Endothelial cell of umbilical vein (primary cell): Measurements from ENCODE around the gene SRRM5. TPM values are rescaled to one million over a fixed set of nuclear protein-coding genes. Genes with fewer than 3 reads are reported as not detected.

Source experiments
- BruUV-seq: library from RNA; stranded (reverse); fragments of 400-500 nt; replicated peaks from 2 replicates; lab custom pipeline; 2021; lab: Mats Ljungman, UMichigan
- CTCF ChIA-PET: fragments of 300-600, 350-600 bp; sonication (Branson Sonifier 250); formaldehyde crosslinking; loops from one replicate; lab custom pipeline; 2021; ENCODE audit warnings: antibody characterized with exemption, inconsistent platforms; lab: Charles Lee
- POLR2A ChIA-PET: fragments of 300-600, 350-600 bp; sonication (Branson Sonifier 250); formaldehyde crosslinking; loops from one replicate; lab custom pipeline; 2021; ENCODE audit warnings: antibody characterized with exemption, inconsistent platforms; lab: Charles Lee
- DNase-seq: peaks from one replicate; pipeline ENCODE4 v3.0.0-alpha.2; 2011; ENCODE audit warnings: low read depth, low spot score
- FAIRE-seq: peaks from 2 replicates; lab custom pipeline; 2011; peaks lifted over from hg19 to GRCh38; lab: Jason Lieb, UNC
- H2AFZ ChIP-seq: 2 replicates; pipeline ENCODE4 v1.6.0; 2012; ENCODE audit warnings: low read depth, low read length, control low read depth, inconsistent platforms
- H3K27ac ChIP-seq: 2 replicates; pipeline ENCODE4 v1.5.1; 2011; ENCODE audit warnings: low read depth, mild to moderate bottlenecking, control low read depth, low read length, moderate library complexity; ENCODE audit not compliant: insufficient read depth
- H3K27me3 ChIP-seq, 2 experiments: 2 replicates each; pipeline versions ENCODE4 v1.6.0 to v1.6.1; 2011; ENCODE audit warnings: low read length in 2 of 2, mixed read lengths in 1 of 2; ENCODE audit not compliant: control insufficient read depth in 2 of 2, insufficient read depth in 2 of 2
- H3K36me3 ChIP-seq, 2 experiments: 2 replicates in 1 of 2; 3 replicates in 1 of 2; pipeline ENCODE4 v1.5.1; 2011; ENCODE audit warnings: low read length in 2 of 2, mild to moderate bottlenecking in 1 of 2, moderate library complexity in 1 of 2; ENCODE audit not compliant: control insufficient read depth in 2 of 2, insufficient read depth in 2 of 2; ENCODE audit errors: extremely low read depth in 1 of 2
- H3K4me1 ChIP-seq: 3 replicates; pipeline ENCODE4 v1.5.1; 2011; ENCODE audit warnings: mild to moderate bottlenecking, low read length; ENCODE audit not compliant: control insufficient read depth, insufficient read depth; ENCODE audit errors: extremely low read depth
- H3K4me2 ChIP-seq: 2 replicates; pipeline ENCODE4 v1.6.1; 2011; ENCODE audit warnings: low read length, control low read depth, mixed read lengths; ENCODE audit not compliant: insufficient read depth
- H3K4me3 ChIP-seq, 3 experiments: fragments of 200-600 bp in 1 of 3; sonication (generic), shearing (Covaris generic) in 1 of 3; replicated peaks in 1 of 3; 2 replicates each; pipeline ENCODE4 v1.5.1; 2011 to 2016; ENCODE audit warnings: control low read depth in 3 of 3, low read length in 3 of 3, mild to moderate bottlenecking in 2 of 3, inconsistent platforms in 1 of 3, low read depth in 1 of 3, moderate library complexity in 1 of 3; ENCODE audit not compliant: insufficient read depth in 1 of 3
- H3K79me2 ChIP-seq: 2 replicates; pipeline ENCODE4 v1.6.0; 2012; ENCODE audit warnings: low read length, inconsistent platforms; ENCODE audit not compliant: control insufficient read depth, insufficient read depth
- H3K9ac ChIP-seq: replicated peaks from 2 replicates; pipeline ENCODE3; 2011; ENCODE audit warnings: low read length, control low read depth; ENCODE audit not compliant: insufficient read depth; ENCODE audit errors: extremely low read depth
- H3K9me1 ChIP-seq: replicated peaks from 3 replicates; pipeline ENCODE4 v1.6.0; 2011; ENCODE audit warnings: mild to moderate bottlenecking, low read length; ENCODE audit not compliant: control insufficient read depth, insufficient read depth; ENCODE audit errors: extremely low read depth
- H3K9me3 ChIP-seq: replicated peaks from 2 replicates; pipeline ENCODE4 v1.5.1; 2012; ENCODE audit warnings: low read length, inconsistent platforms; ENCODE audit not compliant: control insufficient read depth, insufficient read depth
- H4K20me1 ChIP-seq: replicated peaks from 2 replicates; pipeline ENCODE3; 2011; ENCODE audit warnings: mild to moderate bottlenecking, low read length; ENCODE audit not compliant: control insufficient read depth, insufficient read depth; ENCODE audit errors: extremely low read depth
- EZH2 ChIP-seq: IDR thresholded peaks from 2 replicates; pipeline ENCODE4 v1.6.1; 2012; ENCODE audit warnings: borderline replicate concordance, low read depth, mild to moderate bottlenecking, moderate library complexity, low read length, inconsistent platforms; ENCODE audit not compliant: severe bottlenecking
- FOS ChIP-seq: IDR thresholded peaks from 2 replicates; pipeline ENCODE4 v1.6.1; 2011; ENCODE audit warnings: mild to moderate bottlenecking, low read length, moderate library complexity, borderline replicate concordance; ENCODE audit not compliant: insufficient read depth
- GATA2 ChIP-seq: IDR thresholded peaks from 2 replicates; pipeline ENCODE4 v1.7.0; 2011; ENCODE audit warnings: low read depth, mild to moderate bottlenecking, moderate library complexity, mixed read lengths, low read length; ENCODE audit not compliant: insufficient read length, insufficient read depth
- JUN ChIP-seq: IDR thresholded peaks from 2 replicates; pipeline ENCODE4 v1.6.1; 2011; ENCODE audit warnings: borderline replicate concordance, low read depth; ENCODE audit not compliant: insufficient read length, insufficient read depth
- MYC ChIP-seq: IDR thresholded peaks from one replicate; pipeline ENCODE4 v1.6.1; 2011; ENCODE audit warnings: mild to moderate bottlenecking, low read depth, low read length
- POLR2A ChIP-seq: IDR thresholded peaks from 2 replicates; pipeline ENCODE4 v1.6.1; 2012; ENCODE audit warnings: low read depth, mild to moderate bottlenecking, control low read depth, low read length
- POLR2AphosphoS5 ChIP-seq: IDR thresholded peaks from 2 replicates; pipeline ENCODE4 v1.6.1; 2012; ENCODE audit warnings: low read depth, mild to moderate bottlenecking, control low read depth, low read length, moderate library complexity; ENCODE audit not compliant: insufficient read depth
- dilution Hi-C: fragments of 300-500 bp; cut with MboI; formaldehyde crosslinking; loops from one replicate; pipeline ENCODE4 v1.15.0; 2019; ENCODE audit warnings: low sequenced_read_pairs; ENCODE audit not compliant: extremely low pct_ligation_motif_present
- intact Hi-C: fragments of 100-400 bp; cut with micrococcal nuclease; formaldehyde crosslinking; loops from one replicate; pipeline ENCODE4 v1.10.0; 2022
- polyA plus RNA-seq, 4 experiments: library from polyadenylated mRNA; depleted of rRNA in 3 of 4; stranded (reverse) in 3 of 4; unstranded in 1 of 4; fragments of >200 nt; gene quantifications; 2 replicates each; pipeline versions ENCODE4 v1.2.1 to v1.2.3, GENCODE V29; 2011 to 2012; ENCODE audit warnings: missing spikeins in 1 of 4
- total RNA-seq: library from RNA; stranded (reverse); gene quantifications from 2 replicates; pipeline ENCODE4 v1.2.3, GENCODE V29; 2021
- TF ChIP-seq, protein P1 (sequence below): IDR thresholded peaks from 2 replicates; pipeline ENCODE4 v1.6.1; 2011; ENCODE audit not compliant: insufficient read depth, insufficient read length
- TF ChIP-seq, protein P2 (sequence below), 2 donors: IDR thresholded peaks; 1 replicate in 1 of 2; 2 replicates in 1 of 2; pipeline ENCODE4 v1.5.1; 2011; ENCODE audit warnings: low read length in 2 of 2, mild to moderate bottlenecking in 2 of 2, moderate library complexity in 2 of 2, control low read depth in 1 of 2, inconsistent platforms in 1 of 2, low read depth in 1 of 2; ENCODE audit not compliant: insufficient read depth in 1 of 2; ENCODE audit errors: extremely low read depth in 1 of 2

Gene SRRM5
- total and polyA plus RNA-seq, 2 donors (not counting 3 experiments of a cell fraction or from before 2014, with no cell fraction given) = 0.17 to 0.27 TPM

DNA sequence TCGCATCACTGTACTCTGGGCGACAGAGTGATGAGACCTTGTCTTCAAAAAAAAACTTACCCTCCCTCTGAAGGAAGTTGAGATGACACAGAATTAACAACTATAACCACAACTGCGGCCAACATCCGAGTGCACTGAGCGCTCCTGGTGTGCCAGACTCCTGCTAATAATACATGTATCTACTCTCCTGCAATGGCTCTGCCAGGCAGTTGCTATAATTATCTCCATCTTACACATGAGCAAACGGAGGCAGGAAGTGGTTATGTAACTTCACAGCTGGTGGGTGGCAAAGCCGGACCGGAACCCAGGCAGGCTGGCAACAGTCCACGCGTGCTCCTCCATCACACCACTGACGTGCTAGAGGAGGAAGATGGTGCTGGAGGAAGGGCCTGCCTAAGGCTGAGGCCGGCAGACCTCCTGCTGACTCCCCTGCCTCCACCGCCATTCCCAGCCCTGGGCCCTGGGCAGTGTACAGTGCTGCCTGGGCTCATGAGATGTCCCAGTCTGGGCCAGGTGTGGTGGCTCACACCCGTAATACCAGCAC lies 49.1 kb upstream of the SRRM5 start:
- peaks cover 0 to 9% of the 10 kb centered on the region in 2 experiments for H3K36me3 ChIP-seq
- ChIA-PET CTCF (interaction anchor here (1.0 to 1.5 kb wide), 2 partner anchors 12 to 31 kb away, joined by 3 to 4 read pairs; partner anchors contain the start of gene XRCC1), POLR2A (no interaction called here)
- H3K79me2 ChIP-seq = no peaks in the 10 kb centered on the region
- no peaks in the 10 kb centered on the region for H3K27me3 ChIP-seq
- H3K4me3 ChIP-seq = no peak overlapping the region
- intact Hi-C loops (no loop called here), dilution Hi-C loops (no loop called here)
- H3K4me2 ChIP-seq = no peak overlapping the region
- no peaks in the 10 kb centered on the region for H3K4me1 ChIP-seq
- BruUV-seq = no TSS peak
- DNase-seq (peak; percentile 53), FAIRE-seq (no peak)
- no peak overlapping the region for H3K9ac ChIP-seq
- H3K9me1 ChIP-seq = no peaks in the 10 kb centered on the region
- no peaks in the 10 kb centered on the region for H3K9me3 ChIP-seq
- H2AFZ ChIP-seq = no peak overlapping the region
- no peaks in the 10 kb centered on the region for H4K20me1 ChIP-seq
- H3K27ac ChIP-seq = no peak overlapping the region
- TF ChIP-seq POLR2A (no peak), EZH2 (no peak), FOS (no peak), POLR2AphosphoS5 (no peak), MYC (no peak), GATA2 (no peak), JUN (no peak)
- TF ChIP-seq, protein P1, sequence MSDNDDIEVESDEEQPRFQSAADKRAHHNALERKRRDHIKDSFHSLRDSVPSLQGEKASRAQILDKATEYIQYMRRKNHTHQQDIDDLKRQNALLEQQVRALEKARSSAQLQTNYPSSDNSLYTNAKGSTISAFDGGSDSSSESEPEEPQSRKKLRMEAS = no peak
- TF ChIP-seq, protein P2, sequence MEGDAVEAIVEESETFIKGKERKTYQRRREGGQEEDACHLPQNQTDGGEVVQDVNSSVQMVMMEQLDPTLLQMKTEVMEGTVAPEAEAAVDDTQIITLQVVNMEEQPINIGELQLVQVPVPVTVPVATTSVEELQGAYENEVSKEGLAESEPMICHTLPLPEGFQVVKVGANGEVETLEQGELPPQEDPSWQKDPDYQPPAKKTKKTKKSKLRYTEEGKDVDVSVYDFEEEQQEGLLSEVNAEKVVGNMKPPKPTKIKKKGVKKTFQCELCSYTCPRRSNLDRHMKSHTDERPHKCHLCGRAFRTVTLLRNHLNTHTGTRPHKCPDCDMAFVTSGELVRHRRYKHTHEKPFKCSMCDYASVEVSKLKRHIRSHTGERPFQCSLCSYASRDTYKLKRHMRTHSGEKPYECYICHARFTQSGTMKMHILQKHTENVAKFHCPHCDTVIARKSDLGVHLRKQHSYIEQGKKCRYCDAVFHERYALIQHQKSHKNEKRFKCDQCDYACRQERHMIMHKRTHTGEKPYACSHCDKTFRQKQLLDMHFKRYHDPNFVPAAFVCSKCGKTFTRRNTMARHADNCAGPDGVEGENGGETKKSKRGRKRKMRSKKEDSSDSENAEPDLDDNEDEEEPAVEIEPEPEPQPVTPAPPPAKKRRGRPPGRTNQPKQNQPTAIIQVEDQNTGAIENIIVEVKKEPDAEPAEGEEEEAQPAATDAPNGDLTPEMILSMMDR (IDR thresholded peaks at IDR 0.05; ENCODE audit: extremely low read depth in 1 of 2, insufficient read depth in 1 of 2, low read depth in 1 of 2, low read length in 2 of 2) = no peak
